Ramos (cell line): ENCODE measurements around the gene E2F8.

Source experiments
- in situ Hi-C: fragments of 300-500 bp; cut with MboI; formaldehyde crosslinking; loops from one replicate; pipeline ENCODE4 v1.14.3; 2022; ENCODE audit warnings: low sequenced_read_pairs; ENCODE audit not compliant: unreplicated experiment

The E2F8 gene

GRCh38 chr11:19191530-19192169 is 49.1 kb downstream of the E2F8 start:
- in situ Hi-C loops = no loop called here

DNA sequence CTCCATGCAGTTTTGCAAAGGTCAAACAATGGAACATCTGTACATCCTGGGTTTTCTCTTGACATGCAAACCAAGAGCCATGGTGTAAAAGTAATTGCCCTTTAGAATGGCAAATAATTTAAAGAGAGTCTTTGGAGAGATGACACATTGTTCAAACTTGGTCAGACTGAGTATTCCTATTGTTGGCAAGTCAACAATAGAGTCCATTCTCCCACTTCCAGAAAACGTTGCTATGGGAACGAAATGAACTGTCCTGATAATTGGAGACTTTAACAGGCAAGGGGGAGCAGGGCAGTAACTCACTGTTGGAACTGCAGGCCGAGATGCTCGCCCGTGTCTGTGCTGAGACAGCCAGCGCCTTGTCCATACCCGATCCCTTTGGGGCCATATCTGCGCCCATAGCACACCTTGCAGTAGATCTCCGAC is 52.9 kb downstream of the E2F8 start:
- in situ Hi-C loops = no loop called here

DNA sequence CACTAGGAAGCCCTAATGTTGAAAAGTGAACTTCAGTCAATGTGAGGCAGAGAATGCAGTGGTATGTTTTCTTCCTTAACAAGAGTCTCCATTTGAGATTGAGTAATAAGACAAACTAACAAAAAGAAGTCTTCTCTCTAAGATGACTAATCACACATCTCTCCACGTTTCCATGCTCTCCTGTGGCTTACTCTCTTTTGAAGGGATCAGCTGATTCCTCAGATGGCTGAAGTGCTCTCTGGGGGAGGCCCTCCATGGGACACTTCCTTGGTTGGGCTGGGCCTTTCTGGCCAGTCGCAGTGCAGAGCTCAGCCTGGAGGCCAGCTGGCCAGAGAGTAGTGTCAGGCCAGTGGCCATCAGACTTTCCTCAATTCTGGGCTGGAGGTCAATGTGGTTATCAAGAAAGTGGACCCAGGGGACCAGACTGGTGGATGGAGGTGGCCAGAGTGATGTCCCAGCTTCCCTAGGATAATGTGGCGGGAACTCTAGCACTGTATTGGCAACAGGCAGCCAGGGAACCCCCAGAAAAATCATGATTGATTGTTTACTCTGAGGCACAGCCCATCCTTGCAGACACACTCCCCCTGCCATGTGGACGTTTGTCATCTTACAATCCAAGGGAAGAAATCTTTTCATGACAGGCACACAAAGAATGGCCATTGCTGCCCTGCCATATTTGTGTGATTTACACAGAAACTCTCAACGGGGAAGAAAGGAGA is 53.5 kb downstream of the E2F8 start:
- in situ Hi-C loops = no loop called here

DNA sequence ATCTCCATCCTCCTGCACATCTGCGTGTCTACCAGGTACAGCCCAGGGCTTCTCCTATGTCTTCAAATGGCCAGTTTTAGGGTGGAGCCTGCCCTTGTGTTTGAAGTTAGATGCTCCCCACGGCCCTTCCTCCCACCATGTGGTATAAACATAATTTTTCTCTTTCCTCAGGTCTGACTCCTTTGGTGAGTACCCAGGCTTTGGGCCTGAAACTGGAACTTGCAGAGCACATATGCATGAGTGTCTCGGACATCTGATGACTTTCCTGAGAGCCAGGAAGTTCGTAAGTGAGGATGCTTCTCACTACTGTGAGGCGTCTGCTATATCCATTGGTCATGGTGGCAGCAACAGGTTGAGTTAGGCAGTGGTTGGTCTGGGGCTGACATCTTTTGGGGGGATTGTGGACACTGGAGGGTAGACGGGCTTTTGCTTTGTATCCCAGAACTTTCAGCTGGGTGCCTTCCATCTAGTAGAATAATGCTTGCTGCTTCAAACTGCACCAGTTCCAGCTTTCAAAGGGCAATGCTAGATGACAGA is 55.2 kb downstream of the E2F8 start:
- in situ Hi-C loops = no loop called here

DNA sequence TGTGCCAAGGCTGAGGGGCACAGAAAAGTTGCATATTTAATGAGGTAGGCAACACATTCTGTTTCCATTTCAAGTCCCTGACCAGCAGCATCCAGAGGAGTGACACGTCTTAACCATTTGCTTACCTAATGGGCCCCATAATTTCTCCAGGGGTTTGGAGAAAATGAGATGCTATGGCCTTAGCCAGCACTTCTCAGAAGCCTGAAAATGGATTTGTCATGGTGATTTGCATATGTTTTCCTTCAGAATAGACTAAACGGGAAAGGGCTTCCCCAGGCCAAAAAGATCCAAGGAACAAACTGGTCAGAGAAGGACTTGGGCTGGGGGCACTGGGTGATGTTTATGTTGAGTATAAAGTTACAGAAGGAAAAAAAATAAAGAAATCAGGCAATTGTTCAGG is 55.7 kb downstream of the E2F8 start:
- in situ Hi-C loops = no loop called here

DNA sequence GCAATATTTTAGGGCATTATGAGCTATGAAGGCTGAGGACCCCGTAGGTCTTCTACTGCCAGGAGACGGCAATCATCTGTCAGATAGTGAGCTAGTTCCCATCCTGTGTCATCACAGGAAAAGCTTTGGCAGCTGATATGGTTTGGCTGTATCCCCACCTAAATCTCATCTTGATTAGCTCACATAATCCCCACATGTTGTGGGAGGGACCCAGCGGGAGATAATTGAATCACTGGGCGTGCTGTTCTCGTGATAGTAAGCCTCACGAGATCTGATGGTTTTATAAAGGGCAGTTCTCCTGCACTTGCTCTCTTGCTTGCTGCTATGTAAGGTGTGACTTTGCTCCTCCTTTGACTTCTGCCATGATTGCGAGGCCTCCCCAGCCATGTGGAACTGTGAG is 57.1 kb downstream of the E2F8 start:
- in situ Hi-C loops = no loop called here

GRCh38 chr11:19181531-19182261 is 59.0 kb downstream of the E2F8 start:
- in situ Hi-C loops = no loop called here

DNA sequence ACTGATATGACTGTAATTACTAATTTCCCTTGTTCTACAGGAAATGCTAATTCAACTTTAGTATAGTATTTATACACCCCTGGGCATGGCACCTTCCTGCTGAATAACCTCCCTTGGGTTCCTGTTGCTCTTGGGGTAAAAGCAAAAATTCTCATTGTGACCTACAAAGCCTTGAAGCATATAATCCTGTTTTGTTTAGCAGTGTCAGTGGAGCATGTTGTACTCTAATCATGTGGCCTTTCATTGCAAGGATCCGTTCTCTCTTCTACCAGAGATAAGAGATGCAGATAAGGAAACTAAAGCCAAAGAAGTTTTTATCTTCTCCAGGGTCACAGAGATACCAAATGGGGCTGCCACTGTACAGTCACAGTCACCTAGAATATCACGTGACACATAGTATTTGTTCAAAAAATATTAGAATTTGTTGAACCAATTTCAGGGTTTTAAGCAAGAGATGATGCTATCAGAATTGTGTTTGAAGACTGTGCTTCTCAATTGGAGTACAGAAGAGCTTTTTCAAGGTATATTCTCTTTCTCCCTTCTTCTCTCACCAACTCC is 64.0 kb downstream of the E2F8 start:
- in situ Hi-C loops = no loop called here
